Erythroblast (primary cell): ENCODE data around the gene OR1S2.

ENCODE experiments used
- GATA1 ChIP-seq: IDR thresholded peaks from 2 replicates; pipeline ENCODE4 v1.6.1; 2011; ENCODE audit warnings: low read depth, mild to moderate bottlenecking, control low read depth, low read length, moderate library complexity
- POLR2A ChIP-seq: IDR thresholded peaks from 2 replicates; pipeline ENCODE4 v1.6.1; 2011; ENCODE audit warnings: mild to moderate bottlenecking, low read length

DNA sequence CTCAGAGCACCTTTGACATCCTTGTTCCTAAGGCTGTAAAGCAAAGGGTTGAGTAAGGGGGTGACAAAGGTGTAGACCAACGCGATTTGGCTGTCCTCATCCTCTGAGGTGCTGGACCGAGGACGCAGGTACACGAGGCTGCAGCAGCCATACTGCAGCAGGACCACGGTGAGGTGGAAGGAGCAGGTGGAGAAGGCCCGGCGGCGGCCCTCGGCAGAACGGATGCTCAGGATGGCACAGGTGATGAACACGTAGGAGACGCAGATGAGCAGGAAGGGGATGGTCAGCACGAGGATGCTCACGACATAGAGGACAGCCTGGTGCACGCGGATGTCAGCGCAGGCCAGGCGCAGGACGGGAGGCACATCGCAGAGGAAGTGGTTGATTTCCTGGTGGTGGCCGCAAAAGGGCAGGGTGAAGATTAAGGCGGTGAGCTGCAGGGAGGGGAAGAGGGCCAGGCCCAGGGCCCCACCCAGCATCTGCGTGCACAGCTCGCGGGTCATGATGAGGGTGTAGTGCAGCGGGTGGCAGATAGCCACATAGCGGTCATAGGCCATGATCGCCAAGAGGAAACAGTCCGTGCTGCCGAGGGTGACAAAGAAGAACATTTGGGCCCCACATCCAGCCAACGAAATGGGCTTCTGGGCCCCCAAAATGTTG, 24.1 kb upstream of the OR1S2 start:
- TF ChIP-seq POLR2A (no peak), GATA1 (no peak)
